DND-41 (cell line): ENCODE measurements around the gene UNC45A.

Source experiments
- ATAC-seq: fragments of 200-7000 bp; cut with Tn5 transposase; 3 replicates; pipeline ENCODE4 v1.9.1; 2021; ENCODE audit warnings: low read depth; ENCODE audit not compliant: insufficient read depth
- DNase-seq: peaks from one replicate; pipeline ENCODE4 v3.0.0-alpha.2; 2020
- H2AFZ ChIP-seq: 2 replicates; pipeline ENCODE4 v1.6.0; 2012; ENCODE audit warnings: low read depth, low read length
- H3K27ac ChIP-seq: 2 replicates; pipeline ENCODE4 v1.5.1; 2012; ENCODE audit warnings: low read length, inconsistent platforms
- H3K27me3 ChIP-seq: fragments of 200-600 bp; sonication (generic); 2 replicates; pipeline ENCODE4 v1.6.0; 2012; ENCODE audit warnings: low read length, mild to moderate bottlenecking, inconsistent platforms; ENCODE audit not compliant: insufficient read depth, poor library complexity
- H3K36me3 ChIP-seq: 2 replicates; pipeline ENCODE4 v1.5.1; 2012; ENCODE audit warnings: low read length, inconsistent platforms; ENCODE audit not compliant: insufficient read depth
- H3K4me1 ChIP-seq: 2 replicates; pipeline ENCODE4 v1.5.1; 2012; ENCODE audit warnings: mild to moderate bottlenecking, low read length; ENCODE audit not compliant: insufficient read depth
- H3K4me2 ChIP-seq: 2 replicates; pipeline ENCODE4 v1.6.0; 2012; ENCODE audit warnings: mild to moderate bottlenecking, moderate library complexity, low read length, inconsistent platforms; ENCODE audit not compliant: insufficient read depth
- H3K4me3 ChIP-seq, 2 experiments: fragments of 200-600 bp in 1 of 2; shearing (Covaris generic) in 1 of 2; 2 replicates each; pipeline ENCODE4 v1.5.1; 2012 to 2016; ENCODE audit warnings: inconsistent platforms in 2 of 2, low read length in 2 of 2, mild to moderate bottlenecking in 2 of 2, low read depth in 1 of 2, moderate library complexity in 1 of 2
- H3K79me2 ChIP-seq: 2 replicates; pipeline ENCODE4 v1.6.0; 2012; ENCODE audit warnings: low read length, inconsistent platforms; ENCODE audit not compliant: insufficient read depth
- H3K9ac ChIP-seq: 2 replicates; pipeline ENCODE4 v1.6.0; 2012; ENCODE audit warnings: low read depth, mild to moderate bottlenecking, inconsistent platforms, low read length, moderate library complexity
- H3K9me3 ChIP-seq: 2 replicates; pipeline ENCODE4 v1.5.1; 2012; ENCODE audit warnings: low read length, moderate library complexity, mild to moderate bottlenecking, inconsistent platforms; ENCODE audit not compliant: insufficient read depth, severe bottlenecking
- H4K20me1 ChIP-seq: 2 replicates; pipeline ENCODE4 v1.6.0; 2012; ENCODE audit warnings: low read length; ENCODE audit not compliant: insufficient read depth
- CTCF ChIP-seq: IDR thresholded peaks from 2 replicates; pipeline ENCODE4 v1.5.1; 2012; ENCODE audit warnings: borderline replicate concordance, low read length, moderate library complexity, mild to moderate bottlenecking; ENCODE audit not compliant: poor library complexity, severe bottlenecking; ENCODE audit errors: extremely low read depth
- EZH2 ChIP-seq: IDR thresholded peaks from 3 replicates; pipeline ENCODE4 v1.6.1; 2012; ENCODE audit warnings: borderline replicate concordance, low read depth, mild to moderate bottlenecking, moderate library complexity, low read length, inconsistent platforms; ENCODE audit not compliant: severe bottlenecking

Gene UNC45A

GRCh38 chr15:90955624-90956273 lies 20.7 kb downstream of the UNC45A start:
- Histone ChIP-seq H3K9me3 (no peaks in the 10 kb centered on the region), H3K9ac (peak overlapping the region; percentile 99), H3K4me1 (peaks cover 26% of the 10 kb centered on the region), H3K27me3 (no peaks in the 10 kb centered on the region), H3K27ac (peak overlapping the region; percentile 99), H3K36me3 (peaks cover 67% of the 10 kb centered on the region), H3K79me2 (peaks cover 38% of the 10 kb centered on the region), H3K4me3 (peak overlapping the region; percentile 70 to 93), H2AFZ (peak overlapping the region; percentile 93), H4K20me1 (peaks cover 5% of the 10 kb centered on the region; the same call in 1 of the 2 replicates), H3K4me2 (peak overlapping the region; percentile 82)
- TF ChIP-seq CTCF: no peak
- no peak for TF ChIP-seq EZH2
- DNase-seq (peak; percentile 26), ATAC-seq (no peak)

GRCh38 chr15:90956274-90957030 lies 21.4 kb downstream of the UNC45A start:
- H3K4me2 ChIP-seq: peak overlapping the region; percentile 82
- no peaks in the 10 kb centered on the region for H3K9me3 ChIP-seq
- H3K4me1 ChIP-seq: peaks cover 26% of the 10 kb centered on the region
- H3K79me2 ChIP-seq: peaks cover 38% of the 10 kb centered on the region
- peaks cover 67% of the 10 kb centered on the region for H3K36me3 ChIP-seq
- DNase-seq (no peak), ATAC-seq (no peak)
- TF ChIP-seq EZH2 (no peak), CTCF (peak; percentile 20)
- peak overlapping the region; percentile 70 to 93; a peak in 3 of 4 replicates for H3K4me3 ChIP-seq
- H4K20me1 ChIP-seq: peaks cover 5% of the 10 kb centered on the region; the same call in 1 of the 2 replicates
- no peak overlapping the region for H2AFZ ChIP-seq
- no peaks in the 10 kb centered on the region for H3K27me3 ChIP-seq
- peak overlapping the region; percentile 99 for H3K27ac ChIP-seq
- H3K9ac ChIP-seq: peak overlapping the region; percentile 99

GRCh38 chr15:90957031-90957790 lies 22.1 kb downstream of the UNC45A start:
- 0 out of 2 replicates have a peak overlapping the region, but pooled peaks have one; percentile 82 for H3K4me2 ChIP-seq
- H3K27ac ChIP-seq: no peak overlapping the region
- no peaks in the 10 kb centered on the region for H3K9me3 ChIP-seq
- H3K27me3 ChIP-seq: no peaks in the 10 kb centered on the region
- H3K9ac ChIP-seq: peak overlapping the region; percentile 11; the same call in 1 of the 2 replicates
- H2AFZ ChIP-seq: no peak overlapping the region
- H3K79me2 ChIP-seq: peaks cover 38% of the 10 kb centered on the region
- peaks cover 69% of the 10 kb centered on the region for H3K36me3 ChIP-seq
- H4K20me1 ChIP-seq: peaks cover 5% of the 10 kb centered on the region; the same call in 1 of the 2 replicates
- TF ChIP-seq EZH2: no peak
- TF ChIP-seq CTCF: no peak
- no peak overlapping the region for H3K4me3 ChIP-seq
- peaks cover 26% of the 10 kb centered on the region for H3K4me1 ChIP-seq
- no peak for DNase-seq
- no peak for ATAC-seq
